GM19328 (cell line): ENCODE results near the gene HELZ.
A peak's percentile ranks its signal among the peaks of the same experiment; 100 is the strongest.
"Not testable (repeated sequence)": the region's sequence is repeated elsewhere in the genome, so short reads cannot be mapped to it uniquely, and the experiment has no call there.

Source experiments
- ATAC-seq: cut with Tn5 transposase; IDR thresholded peaks from one replicate; pipeline ENCODE4 v1.9.1; 2021; ENCODE audit warnings: mild to moderate bottlenecking, moderate library complexity; ENCODE audit not compliant: unreplicated experiment

The HELZ gene

DNA sequence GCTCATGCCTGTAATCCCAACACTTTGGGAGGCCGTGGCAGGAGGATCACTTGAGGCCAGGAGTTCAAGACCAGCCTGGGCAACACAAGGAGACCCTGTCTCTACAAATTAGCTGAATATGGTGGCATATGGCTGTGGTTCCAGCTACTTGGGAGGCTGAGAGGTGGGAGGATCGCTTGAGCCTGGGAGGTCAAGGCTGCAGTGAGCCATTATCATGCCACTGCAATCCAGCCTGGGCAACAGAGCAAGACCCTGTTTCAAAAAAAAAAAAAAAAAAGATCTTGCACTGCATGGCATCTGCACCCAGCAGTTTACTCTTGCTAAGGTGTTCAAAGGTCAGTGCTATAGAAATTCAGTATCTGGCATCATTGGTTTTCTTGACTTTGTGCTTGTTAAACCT lies 26.2 kb upstream of the HELZ start:
- not testable (repeated sequence) for ATAC-seq

DNA sequence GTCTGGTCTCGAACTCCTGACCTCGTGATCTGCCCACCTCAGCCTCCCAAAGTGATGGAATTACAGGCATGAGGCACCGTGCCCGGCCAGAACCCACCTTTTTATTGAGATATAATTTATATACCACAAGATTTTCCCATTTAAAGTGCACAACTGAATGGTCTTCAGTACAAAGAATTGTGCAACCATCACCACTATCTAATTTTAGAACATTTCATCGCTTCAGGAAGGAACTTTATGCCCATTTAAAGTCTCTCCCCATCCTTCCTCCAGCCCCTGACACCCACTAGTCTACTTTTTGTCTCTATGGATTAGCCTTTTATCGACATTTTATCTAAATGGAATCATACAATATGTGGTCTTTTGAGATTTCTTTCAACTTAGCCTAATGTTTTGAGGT lies 25.4 kb upstream of the HELZ start:
- ATAC-seq, result no peak

DNA sequence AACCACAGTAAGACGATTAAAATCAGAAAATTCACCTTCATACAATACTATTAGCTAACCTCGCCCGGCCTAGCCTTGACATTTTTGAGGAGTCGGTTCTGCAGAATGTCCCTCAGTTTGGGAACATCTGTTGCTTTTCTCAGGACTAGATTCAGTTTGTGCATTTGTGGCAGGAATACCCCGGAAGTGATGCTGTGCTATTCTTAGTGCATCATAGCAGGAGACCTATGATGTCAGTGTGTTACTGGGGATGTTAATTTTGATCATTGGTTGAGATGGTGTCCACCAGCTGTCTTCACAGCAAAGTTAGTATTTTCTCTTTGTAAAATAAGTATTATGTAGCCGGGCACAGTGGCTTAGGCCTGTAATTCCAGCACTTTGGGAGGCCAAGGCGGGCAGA lies 21.5 kb upstream of the HELZ start:
- ATAC-seq, result no peak

DNA sequence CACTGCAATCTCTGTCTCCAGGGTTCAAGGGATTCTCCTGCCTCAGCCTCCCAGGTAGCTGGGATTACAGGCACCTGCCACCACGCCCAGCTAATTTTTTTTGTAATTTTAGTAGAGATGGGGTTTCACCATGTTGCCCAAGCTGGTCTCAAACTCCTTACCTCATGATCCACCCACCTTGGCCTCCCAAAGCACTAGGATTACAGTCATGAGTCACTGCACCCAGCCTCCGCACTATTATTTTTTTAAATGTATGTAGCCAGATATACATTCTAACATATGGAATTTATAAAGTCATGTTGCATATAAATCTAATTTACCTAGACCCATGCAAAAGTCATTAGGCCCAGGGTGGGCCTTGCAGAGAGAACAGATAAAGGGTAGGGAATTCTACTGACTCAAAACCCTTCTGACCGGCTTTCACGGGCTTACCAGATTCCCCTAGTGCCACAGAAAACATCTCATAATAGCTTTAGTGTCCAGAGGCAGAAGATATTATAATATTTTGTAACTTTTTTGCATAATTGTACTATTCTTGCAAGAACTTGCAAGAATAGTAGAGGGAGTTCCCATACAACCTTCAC lies 20.5 kb upstream of the HELZ start:
- ATAC-seq, result no peak

DNA sequence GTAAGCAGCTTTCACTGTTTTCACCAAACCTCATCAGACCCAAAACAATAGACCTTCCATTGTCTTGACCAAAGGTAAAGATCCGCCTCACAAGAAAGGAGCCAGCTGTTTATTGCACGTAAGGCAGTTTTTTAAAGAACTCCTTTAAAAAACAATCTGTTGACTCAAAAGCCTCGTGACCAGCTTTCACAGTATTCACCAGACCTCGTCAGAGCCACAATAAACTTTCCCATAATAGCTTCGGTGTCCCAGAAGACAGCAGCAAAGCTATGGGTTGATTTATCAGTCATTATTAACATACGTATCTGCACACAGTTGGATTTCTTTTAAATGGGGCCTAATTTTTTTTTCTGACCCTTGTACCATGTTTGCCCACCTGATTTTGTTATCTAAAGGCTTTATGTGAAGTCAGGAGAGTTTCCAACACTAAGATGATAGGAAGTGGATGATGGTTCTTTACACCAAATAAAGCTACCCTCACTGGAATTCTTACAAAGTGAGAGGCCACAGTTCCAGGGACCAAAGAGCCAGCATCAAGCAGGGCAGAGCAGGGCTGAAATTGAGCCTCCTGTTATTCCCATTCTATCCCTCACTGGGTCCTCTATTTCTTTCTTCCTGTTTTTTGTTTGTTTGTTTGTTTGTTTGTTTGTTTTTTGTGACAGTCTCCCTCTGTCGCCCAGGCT lies 17.6 kb upstream of the HELZ start:
- no peak for ATAC-seq

DNA sequence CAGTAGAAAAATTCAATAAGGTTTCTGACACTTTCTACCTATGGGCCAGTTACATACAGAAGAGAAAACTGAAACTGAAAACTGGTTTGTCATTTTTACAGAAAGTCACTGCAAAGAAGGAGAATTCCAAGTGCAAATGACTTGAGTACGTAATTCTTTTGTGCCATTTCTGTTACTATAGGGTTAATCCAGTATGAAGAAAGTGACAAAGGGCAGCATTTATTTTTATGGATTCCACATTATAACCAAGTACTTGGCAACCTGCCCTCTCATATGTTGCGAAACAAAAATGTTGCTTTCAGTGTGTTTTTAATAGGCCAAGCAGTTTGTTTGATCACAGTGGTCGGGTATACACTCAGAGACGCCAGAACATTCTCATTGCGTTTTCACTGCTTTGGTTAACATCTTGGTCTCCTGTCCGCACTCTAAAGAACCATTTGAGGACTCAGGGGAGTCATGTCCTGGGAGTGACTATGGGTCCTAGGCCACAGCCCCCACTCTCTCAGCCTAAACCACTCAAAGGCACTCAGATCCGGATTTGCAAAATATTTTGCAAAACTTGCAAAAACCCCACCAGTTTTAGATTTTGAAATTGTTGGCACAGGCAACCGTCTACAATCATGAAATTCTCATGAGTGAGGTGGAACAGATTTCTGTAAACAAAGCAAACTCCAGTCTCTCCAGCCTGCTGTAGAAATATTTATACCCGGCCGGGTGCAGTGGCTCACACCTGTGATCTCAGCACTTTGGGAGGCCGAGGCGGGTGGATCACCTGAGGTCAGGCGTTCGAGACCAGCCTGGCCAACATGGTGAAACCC lies 15.4 kb upstream of the HELZ start:
- ATAC-seq, result no peak

DNA sequence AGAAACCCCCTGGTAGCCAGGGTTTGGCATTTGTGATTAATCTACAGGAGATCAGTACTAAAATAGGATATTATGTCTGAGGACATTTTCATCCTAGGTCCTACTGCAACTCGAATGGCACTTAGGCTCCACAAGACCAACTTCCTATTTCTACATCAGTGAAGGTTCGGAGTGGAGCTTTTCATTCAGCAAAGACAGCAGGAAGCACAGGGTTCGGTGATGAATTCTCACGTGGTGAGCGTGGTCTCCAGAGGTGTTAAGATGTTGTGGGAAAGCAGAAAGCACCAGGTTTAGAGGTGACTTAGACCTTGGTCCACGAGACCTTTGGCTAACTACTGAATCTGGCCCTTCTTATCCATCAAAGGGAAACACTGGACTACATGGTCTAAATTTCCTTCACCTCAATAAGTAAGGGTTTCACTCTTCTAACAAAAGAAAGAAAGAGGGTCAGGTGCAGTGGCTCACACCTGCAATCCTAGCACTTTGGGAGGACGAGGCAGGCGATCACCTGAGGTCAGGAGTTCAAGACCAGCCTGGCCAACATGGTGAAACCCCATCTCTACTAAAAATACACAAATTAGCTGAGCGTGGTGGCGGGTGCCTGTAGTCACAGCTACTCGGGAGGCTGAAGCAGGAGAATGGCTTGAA lies 13.9 kb upstream of the HELZ start:
- no peak for ATAC-seq

DNA sequence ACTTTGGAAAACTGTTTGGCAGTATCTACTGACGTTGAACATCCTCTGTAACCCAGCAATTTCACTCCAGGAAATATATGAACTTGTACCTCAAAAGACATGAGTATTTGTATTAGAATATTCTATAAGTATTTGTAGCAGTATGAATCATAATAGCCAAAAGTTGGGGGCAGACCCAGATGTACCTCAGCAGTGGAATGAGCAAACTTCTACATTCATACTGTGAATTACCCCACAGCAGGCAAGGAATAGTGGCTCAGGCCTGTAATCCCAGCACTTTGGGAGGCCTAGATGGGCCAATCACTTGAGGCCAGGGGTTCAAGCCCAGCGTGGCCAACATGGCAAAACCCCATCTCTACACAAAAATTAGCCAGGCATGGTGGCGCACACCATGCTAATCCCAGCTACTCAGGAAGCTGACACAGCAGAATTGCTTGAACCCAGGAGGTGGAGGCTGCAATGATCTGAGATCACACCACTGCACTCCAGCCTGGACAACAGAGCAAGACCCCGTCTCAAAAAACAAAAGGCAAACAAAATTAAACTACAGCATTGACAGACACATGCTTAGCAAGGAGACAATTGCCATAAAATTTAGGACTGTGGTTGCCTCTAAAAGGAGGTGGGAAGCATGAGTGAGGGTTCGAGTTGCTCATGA lies 11.2 kb upstream of the HELZ start:
- no peak for ATAC-seq

DNA sequence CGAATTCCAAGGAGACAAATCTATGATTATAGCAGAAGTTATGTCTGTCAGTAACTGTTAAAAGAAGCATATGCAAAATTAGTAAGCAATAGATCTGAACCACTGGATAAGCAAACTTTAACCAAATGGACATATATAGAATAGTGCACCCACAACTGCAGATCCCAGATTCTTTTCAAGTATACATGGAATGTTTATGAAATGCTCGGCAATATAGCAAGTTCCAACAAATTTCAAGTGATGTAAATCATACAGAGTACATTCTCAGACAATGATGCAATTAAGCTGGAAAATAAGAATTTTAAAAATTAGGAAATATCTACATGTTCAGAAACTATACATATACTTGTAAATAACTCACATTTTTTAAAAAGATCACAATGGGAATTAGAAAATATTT lies 8.4 kb upstream of the HELZ start:
- ATAC-seq, result no peak

DNA sequence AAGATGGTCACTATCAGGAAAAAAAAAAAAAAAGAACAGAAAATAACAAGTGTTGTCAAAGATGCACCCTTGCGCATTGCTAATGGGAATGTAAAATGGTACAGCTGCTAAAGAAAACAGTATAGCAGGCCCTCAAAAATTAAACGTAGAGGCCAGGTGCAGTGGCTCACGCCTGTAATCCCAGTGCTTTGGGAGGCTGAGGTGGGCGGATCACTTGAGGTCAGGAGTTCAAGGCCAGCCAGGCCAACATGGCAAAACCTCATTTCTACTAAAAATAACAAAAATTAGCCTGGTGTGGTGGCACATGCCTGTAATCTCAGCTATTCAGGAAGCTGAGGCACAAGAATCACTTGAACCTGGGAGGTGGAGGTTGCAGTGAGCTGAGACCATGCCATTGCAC lies 6.6 kb upstream of the HELZ start:
- ATAC-seq, result not testable (repeated sequence)

DNA sequence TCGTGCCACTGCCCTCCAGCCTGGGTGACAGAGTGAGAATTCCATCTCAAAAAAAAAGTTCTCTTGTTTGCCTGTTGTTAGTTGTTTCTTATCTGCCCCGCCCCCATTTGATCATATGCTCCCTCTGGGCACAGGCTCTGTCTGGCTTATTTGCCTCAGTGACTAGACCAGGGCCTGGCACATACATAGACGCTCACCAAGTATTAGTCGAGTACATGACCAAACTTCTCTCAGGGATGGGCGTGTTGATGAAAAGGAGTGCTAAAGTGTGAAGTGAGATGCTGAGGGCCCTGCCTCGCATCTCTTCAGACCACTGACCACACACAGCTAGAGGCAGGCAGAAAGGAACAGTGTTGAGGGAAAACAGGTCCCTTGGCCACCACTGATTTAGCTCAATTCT lies 3.3 kb upstream of the HELZ start:
- ATAC-seq, result no peak

DNA sequence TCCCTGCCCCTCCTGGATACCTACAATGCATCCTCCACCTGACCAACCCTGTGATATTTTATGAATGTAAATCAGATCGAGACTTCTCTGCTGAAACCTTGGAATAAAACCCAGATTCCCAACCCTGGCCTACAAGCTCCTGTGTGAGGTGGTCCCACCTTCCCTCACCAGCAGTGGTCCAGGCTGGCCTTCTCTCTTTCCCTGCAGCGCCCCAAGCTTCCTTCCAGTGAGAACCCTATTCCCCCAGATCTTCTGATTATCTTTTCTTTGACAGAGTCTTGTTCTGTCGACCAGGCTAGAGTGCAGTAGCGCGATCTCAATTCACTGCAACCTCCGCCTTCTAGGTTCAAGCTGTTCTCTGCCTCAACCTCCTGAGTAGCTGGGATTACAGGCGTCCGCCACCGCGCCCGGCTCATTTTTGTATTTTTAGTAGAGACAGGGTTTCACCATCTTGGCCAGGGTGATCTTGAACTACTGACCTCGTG lies 2.5 kb upstream of the HELZ start:
- ATAC-seq, result no peak

DNA sequence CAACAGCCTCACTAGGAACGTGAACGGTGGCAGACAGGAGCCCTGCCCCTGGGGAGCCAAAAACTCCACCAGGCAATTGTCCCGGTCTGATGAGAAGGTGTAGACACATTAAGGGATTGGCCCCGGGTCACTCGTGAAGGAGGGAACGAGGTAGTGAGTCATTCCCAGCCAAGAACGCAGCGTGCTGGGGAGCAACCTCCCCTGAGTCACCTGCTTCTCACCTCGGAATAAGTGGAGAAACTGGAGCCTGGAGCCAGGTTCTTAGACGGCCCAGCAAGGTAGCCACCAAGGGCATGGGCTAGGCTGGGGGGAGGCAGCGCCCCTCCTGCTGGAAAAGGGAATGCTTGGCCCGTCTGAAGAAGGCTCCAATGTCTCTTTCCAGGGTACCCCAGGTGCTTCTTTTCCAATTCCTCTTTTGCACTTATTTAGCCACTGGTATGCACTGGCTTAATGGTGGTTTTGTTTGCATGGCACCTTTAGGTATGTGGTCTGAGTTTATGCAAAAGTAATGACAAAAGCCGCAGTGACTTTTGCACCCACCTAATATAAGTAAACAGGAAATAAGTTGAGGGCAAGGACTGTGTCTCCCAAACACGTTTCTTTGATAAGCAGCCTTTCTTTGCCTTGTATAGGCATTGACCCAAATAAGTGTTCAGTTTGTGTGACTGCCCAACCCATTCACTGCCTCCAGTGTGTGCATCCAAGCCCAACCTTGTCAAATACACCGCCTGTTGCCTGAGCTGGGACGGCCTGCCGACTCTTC lies 1.8 kb upstream of the HELZ start:
- ATAC-seq, result peak; percentile 48

DNA sequence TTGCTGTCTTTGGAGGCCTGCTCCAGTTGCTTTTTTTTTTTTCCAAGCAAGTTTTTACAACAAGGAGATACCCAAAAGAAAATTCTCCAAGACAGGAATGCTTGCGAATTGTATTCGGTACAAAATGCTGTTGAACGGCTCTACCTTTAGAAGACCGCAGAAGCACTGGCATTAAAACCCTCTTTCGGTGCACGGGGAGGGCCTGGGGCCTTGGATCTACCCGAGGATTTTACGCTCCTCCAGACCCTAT lies 1.3 kb upstream of the HELZ start:
- ATAC-seq, result no peak

DNA sequence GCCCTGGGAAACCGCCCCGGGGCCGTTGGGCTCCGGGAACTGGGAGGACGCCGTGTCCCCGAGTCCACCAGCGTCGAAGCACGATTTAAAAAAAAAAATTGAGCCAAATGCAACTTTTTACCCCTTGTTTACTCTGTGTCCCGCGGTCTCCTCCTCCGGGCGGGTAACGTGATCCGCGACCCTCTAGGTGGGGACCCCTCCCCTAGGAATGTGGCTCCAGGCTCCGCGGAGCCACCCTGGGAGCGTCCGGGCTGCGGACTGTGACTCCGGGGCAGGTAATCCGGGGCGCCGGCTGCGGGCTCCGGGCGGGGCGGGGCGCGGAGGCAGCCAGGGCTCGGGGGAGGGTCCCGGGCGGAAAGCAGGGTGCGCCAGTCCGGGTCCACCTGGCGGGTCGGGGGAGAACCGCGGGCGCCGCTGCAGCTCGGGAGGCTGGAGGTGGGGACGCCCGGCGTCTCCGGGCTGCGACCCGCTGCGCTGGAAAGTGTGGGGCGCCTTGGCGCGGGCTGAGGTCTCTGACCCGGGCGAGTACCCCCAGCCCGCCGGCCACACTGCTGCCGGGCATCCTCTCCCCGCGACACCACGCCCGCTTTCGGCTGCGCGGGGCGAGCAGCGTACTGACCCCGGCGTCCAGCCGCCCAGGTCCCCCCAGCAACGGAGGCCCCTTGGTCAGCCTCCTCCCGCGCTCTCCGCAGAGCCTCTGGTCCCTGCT lies 852 bp upstream of the HELZ start:
- no peak for ATAC-seq

DNA sequence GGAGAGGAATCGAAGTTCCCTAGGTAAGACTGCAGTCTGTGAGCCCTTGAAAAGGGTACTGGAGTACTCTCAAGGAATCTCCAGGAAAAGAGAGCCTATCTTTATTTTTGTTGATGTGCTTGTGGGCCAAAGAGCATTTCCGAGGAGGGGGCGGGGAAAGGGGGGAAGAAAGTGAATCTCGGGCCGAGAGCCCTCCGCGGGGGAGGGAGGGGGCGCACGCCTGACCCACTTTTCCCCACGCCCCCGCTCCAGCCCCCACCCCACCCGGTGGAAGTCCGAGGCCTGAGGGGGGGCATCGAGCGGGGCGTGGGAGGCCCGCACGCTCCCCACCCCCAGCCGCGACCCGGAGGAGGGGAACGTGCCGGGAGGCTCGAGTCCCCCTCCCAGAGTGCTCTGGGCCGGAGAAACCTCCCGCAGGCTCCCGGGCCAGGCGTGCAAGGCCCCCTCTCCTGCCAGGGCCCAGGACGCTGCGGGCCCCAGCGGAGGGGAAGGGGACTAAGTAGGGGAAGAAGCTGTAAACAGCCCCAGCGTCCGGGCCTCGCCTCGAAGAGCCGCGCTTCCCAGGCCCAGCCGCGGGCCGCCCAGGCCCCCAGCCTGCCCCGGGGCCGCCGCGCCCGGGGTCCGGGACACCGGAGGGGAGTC lies 444 bp downstream of the HELZ start:
- ATAC-seq, result no peak

DNA sequence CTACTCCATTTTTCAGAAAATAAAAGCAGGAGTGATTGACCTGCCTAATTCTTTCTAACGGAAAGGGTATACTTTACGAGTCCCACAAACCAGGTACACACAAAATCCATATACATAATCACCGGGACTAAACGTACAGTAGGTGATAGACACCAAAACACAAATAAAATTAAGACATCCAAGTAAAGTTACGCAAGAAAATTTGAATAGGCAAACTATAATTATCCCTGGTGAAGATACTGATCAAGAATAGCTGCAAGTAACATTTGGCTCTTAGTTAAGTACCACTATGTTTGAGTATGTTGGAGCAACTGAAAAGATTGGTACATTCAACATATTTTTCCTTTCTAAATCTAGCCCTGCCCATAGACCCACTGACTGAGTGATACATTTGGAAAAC lies 1.7 kb downstream of the HELZ start:
- ATAC-seq, result no peak

DNA sequence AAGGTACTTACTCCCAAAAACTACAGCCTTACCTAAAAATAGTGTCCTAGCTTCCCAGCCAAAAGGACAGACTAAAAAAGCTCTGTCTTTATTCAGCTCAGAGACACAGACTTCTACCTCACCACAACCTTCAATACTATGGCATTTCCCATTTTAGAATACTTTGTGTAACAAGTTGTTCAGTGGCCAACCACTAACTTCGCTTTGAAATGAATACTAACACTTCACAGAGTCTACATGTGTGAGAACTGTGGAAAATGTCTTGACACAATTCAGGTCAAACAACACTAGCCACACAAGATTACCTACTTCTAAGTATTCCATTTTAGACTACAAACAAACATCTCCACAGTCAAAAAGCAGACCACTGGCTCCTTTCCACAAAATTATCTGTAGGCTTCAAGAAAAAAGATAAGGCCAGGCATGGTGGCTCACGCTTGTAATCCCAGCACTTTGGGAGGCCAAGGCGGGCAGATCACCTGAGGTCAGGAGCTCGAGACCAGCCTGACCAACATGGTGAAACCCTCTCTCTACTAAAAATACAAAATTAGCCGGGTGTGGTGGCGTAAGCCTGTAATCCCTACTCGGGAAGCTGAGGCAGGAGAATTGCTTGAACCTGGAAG lies 3.2 kb downstream of the HELZ start:
- no peak for ATAC-seq

DNA sequence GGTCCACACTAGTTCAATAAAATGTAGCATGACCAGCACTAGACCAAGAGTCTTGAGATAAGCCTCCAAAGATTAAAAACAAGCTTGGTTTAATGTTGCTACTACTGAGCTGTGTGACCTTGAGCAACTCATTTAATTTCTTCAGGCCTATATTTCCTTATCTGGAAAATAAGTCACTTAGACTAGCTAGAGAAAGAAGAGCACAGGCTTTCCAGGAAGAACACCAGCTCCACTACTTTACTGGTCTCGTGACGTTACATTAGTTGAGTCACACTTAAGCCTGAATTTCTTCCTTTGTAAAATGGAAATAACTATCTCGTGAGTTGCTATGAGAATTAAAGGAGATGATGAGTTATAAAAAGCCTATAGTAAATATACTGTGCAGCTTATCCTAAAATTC lies 5.4 kb downstream of the HELZ start:
- ATAC-seq, result no peak
